PC-9 (cell line): ENCODE results near the gene PRKG2.

Experiments
- EZH2 ChIP-seq: fragments of 200-600 bp; sonication (generic); IDR thresholded peaks from 2 replicates; pipeline ENCODE4 v1.8.0; 2017; ENCODE audit warnings: antibody characterized with exemption, low read depth
- TF ChIP-seq, protein P1 (sequence below): fragments of 200-600 bp; sonication (generic); conservative IDR thresholded peaks from 2 replicates; pipeline ENCODE4 v1.6.1; 2017; ENCODE audit warnings: mixed run types, antibody characterized with exemption, mild to moderate bottlenecking, moderate library complexity

DNA sequence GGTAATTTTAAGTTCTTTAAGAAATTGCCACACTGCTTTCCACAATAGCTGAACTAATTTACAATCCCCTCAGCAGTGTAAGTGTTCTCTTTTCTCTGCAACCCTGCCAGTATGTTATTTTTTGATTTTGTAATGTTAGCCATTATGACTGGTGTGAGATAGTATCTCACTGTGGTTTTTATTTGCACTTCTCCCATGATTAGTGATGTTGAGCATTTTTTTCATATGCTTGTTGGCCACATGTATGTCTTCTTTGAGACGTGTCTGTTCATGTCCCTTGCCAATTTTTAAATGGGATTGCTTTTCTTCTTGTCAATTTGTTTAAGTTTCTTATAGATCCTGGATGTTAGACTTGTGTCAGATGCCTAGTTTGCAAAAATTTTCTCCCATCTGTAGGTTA is 98.5 kb downstream of the PRKG2 start:
- TF ChIP-seq, protein P1, sequence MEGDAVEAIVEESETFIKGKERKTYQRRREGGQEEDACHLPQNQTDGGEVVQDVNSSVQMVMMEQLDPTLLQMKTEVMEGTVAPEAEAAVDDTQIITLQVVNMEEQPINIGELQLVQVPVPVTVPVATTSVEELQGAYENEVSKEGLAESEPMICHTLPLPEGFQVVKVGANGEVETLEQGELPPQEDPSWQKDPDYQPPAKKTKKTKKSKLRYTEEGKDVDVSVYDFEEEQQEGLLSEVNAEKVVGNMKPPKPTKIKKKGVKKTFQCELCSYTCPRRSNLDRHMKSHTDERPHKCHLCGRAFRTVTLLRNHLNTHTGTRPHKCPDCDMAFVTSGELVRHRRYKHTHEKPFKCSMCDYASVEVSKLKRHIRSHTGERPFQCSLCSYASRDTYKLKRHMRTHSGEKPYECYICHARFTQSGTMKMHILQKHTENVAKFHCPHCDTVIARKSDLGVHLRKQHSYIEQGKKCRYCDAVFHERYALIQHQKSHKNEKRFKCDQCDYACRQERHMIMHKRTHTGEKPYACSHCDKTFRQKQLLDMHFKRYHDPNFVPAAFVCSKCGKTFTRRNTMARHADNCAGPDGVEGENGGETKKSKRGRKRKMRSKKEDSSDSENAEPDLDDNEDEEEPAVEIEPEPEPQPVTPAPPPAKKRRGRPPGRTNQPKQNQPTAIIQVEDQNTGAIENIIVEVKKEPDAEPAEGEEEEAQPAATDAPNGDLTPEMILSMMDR = no peak
- no peak for TF ChIP-seq EZH2
